Astrocyte of the spinal cord (primary cell): ENCODE data around the gene CRIP2.
A peak's percentile ranks its signal among the peaks of the same experiment; 100 is the strongest.

Source experiments
- DNase-seq: peaks from one replicate; pipeline ENCODE4 v3.0.0; 2011; ENCODE audit warnings: low read depth, low spot score
- H3K4me3 ChIP-seq: 2 replicates; pipeline ENCODE4 v1.5.1; 2011; ENCODE audit warnings: low read depth, mild to moderate bottlenecking, low read length, moderate library complexity
- CTCF ChIP-seq: IDR thresholded peaks from 2 replicates; pipeline ENCODE4 v1.5.1; 2012; ENCODE audit warnings: low read depth, mild to moderate bottlenecking, low read length, inconsistent platforms
- in situ Hi-C: cut with HindIII; loops from 2 replicates; pipeline ENCODE4 v1.10.0; 2017; ENCODE audit warnings: low sequenced_read_pairs

Gene CRIP2

GRCh38 chr14:105527381-105527825 is 52.8 kb downstream of the CRIP2 start:
- no peak for TF ChIP-seq CTCF
- no peak for DNase-seq
- H3K4me3 ChIP-seq, result peak overlapping the region; percentile 42
- in situ Hi-C loops, result no loop called here

- in situ Hi-C loops, result no loop called here
- peak; percentile 58 for DNase-seq
- peak overlapping the region; percentile 38 for H3K4me3 ChIP-seq
- peak; percentile 76 for TF ChIP-seq CTCF
Observed at GRCh38 chr14:105527826-105528585, 53.4 kb downstream of the CRIP2 start.

GRCh38 chr14:105528586-105529318 is 54.1 kb downstream of the CRIP2 start:
- no peak for DNase-seq
- in situ Hi-C loops, result no loop called here
- no peak for TF ChIP-seq CTCF
- no peak overlapping the region for H3K4me3 ChIP-seq

- H3K4me3 ChIP-seq, result no peak overlapping the region
- in situ Hi-C loops, result no loop called here
- DNase-seq, result no peak
- no peak for TF ChIP-seq CTCF
Observed at GRCh38 chr14:105529319-105529568, 54.6 kb downstream of the CRIP2 start.
